Measurements from ENCODE around the gene ZBTB7A.

Gene ZBTB7A

DNA sequence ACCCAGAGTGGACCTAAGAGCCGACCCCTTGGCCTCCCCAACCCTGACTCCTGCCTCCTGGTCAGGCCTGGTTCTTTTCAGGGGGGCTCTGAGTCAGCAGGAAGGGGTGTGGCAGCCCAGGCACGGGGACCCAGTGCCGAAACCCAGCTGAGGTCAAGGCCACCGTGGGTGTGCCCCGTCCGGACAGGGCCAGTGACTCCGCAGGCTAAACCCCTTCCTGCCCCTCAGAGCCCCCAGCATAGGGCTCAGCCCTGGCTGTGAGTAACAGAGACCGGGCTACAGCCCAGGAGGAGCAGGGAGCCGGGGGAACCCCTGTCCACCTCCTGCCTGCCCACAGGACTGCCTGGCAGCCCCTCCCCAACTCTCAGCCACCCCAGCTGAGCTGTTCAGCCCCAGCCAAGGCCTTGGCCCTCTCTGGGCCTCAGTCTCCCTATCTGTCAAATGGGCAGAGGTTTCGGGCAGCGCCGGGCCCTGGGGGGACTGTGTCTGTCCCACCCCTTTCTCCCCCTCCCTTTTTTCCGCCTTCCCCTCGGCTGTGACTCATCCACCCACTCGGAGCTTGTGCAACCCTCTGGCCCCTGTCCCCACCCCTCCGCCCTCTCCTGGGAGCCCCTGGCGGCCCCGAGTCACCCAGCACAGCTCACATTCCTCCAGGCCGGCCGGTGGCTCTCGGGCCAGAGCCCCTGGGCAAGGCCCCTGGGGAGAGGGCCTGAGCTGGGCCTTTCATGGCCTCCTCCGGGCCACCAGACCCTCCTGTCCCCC is 8.6 kb downstream of the ZBTB7A start:
- FAIRE-seq (no peak), DNase-seq (ENCODE audit: extremely low spot score, insufficient read length, low read depth) (no peak)

- FAIRE-seq: no peak
Observed at GRCh38 chr19:4055209-4055552, 11.5 kb downstream of the ZBTB7A start.

GRCh38 chr19:4054441-4055208 is 12.1 kb downstream of the ZBTB7A start:
- FAIRE-seq: no peak
- DNase-seq (ENCODE audit: extremely low spot score, insufficient read length, low read depth): no peak

More at GRCh38 chr19:4055209-4055552, 11.5 kb downstream of the ZBTB7A start:
- no peak for DNase-seq (ENCODE audit: extremely low spot score, insufficient read length, low read depth)

DNA sequence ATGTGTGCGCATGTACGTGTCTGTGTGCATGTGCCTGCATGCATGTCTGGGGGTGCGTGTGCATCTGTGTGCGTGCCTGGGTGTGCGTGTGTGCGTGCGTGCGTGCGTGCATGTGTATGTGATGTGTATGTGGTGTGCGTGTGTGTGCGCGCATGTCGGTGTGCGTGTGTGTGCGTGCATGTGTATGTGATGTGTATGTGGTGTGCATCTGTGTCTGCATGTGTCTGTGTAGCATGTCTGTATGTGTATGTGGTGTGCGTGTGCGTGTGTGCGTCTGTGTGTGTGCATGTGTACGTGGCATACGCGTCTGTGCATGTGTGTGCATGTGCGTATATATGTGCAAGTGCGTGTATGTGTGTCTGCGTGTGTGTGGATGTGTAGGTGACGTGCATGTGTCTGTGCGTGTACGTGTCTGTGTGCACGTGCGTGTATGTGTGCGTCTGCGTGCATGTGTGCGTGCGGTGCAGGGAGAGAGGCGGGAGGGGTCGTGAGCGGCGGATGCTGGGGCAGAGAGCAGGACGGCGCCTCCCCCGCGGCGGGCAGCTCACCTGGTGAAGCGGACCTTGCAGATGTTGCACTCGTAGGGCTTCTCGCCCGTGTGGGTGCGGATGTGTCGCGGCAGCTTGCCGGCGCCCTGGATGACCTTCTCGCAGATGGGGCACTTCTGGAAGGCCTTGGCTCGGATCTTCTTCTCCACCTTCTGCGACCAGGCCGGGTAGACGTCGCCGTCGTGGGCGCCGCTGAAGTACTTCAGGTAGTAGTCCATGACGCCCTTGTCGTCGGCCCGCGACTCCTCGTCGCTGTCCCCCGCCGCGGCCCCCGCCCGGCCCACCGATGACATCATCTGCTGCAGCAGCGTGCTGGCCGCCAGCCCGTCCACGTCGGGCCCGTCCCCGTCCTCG is 13.0 kb downstream of the ZBTB7A start:
- DNase-seq (ENCODE audit: extremely low spot score, insufficient read length, low read depth) (no peak), FAIRE-seq (no peak)

DNA sequence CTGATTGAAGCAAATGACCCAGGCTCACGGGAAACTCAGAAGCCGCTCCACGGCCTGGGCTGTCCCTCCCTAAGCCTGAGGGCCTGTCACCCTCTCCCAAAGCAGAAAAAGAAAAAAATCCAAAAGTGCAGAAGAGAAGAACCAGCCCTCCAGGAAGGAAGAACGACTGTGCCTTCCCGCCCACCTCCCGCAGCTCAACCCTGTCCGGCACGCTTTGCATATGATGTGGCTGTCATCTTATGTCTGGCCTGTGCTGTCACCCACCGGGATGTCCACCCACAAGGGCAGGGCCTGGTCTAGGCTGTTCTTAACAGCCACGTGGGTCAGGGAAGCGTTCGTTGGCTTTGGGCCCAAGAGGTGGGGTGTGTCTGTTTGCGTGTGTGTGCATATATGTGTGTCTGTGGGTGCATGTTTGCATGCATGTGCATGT is 13.7 kb downstream of the ZBTB7A start:
- FAIRE-seq: no peak
- DNase-seq (ENCODE audit: extremely low spot score, insufficient read length, low read depth): no peak

GRCh38 chr19:4052114-4052992 is 14.3 kb downstream of the ZBTB7A start:
- no peak for FAIRE-seq
- DNase-seq (ENCODE audit: extremely low spot score, insufficient read length, low read depth): no peak

DNA sequence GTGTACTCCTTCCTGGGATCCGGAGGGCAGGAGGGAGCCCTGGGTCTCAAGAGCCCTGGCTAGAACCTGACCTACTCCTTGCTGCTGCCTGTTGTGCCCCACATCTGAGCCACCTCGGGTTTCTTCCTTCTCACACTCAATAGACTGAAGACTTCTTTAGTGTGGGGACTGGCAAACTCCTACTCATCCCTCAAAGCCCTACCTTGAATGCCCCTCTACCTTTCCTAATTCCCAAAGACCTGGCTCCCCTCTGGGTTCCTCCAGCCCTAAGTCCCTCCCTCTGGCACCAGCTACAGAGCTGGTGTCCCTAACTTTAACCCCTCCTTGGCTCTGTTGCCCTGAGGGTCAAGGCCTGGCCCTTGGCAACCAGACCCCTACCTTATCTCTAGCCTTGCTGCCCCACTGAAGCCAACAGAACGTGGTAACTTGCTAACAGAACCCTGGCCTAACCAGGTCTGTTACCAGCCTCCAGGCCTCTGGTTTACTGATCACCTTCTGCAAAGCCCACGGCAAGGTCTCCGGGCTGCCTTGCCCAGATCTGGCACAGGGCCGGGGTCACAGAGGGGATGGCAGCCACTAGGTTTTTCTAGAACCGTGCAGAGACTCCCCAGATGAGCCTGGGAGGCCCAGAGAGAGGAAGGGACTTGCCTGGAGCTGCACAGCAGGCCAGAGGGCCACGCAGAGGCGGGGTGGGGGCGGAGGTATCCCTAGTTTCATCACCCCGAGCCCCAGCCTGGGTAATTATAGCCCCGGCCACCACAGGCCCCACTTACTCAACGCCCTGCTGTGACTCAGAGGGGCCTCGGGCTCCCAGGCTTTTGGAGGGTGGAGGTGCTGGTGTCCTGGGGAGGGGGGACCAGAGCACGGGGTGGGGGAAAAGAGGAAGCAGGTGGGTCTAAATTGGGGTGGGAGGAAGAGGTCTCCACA is 15.3 kb downstream of the ZBTB7A start:
- DNase-seq (ENCODE audit: extremely low spot score, insufficient read length, low read depth) (no peak), FAIRE-seq (no peak)

- FAIRE-seq (no peak), DNase-seq (ENCODE audit: extremely low spot score, insufficient read length, low read depth) (no peak)
Observed at GRCh38 chr19:4049432-4049831, 17.3 kb downstream of the ZBTB7A start.

DNA sequence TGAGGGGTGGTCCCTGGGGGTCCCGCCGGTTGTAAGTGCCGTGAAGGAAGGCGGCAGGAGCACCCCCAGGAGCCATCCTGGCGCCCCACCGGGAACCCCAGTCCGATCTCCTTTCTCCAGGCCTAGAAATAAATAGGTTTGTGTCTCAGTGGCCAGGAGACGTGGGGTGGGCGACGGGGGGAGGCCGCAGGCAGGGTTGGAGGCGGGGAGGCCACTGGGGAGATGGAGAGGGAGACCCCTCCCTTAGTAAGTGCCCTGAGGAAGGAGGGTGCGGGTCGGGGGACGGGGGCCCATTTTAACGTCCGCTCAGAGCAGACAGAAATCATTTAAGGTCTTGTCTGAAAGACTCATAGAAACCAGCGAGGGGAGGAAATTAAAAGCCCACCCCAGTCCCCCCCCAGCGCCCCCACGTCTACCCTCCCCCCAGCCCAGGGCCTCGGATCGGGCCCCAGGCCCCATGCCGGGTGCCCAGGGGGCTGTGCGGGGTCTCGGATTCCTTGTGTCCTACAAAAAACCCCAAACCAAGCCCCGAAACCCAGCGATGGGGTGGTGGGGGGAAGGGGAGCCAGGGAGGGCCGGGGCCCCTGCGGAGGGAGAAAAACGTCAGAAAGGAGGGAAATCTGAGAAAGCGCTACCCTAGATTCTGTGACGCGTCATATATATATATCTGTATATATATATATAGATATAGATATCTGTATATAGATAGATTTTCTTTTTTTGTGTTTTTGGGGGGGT is 19.6 kb downstream of the ZBTB7A start:
- FAIRE-seq (no peak), DNase-seq (ENCODE audit: extremely low spot score, insufficient read length, low read depth) (no peak)

DNA sequence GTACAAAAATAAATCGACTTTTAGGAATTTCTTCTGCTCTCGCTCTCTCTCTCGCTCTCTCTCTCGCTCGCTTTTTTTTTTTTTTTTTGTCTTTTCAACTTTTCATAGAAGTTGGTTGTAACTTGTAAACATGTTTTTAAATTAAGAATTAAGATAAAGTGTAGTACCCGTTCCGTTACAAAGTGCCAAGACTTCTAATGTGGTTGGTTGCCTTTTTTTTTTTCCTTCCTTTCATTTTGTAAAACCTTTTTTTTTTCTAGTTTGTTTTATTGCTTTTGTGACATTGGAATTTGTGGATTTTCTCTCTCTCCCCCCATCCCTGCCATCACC is 20.4 kb downstream of the ZBTB7A start:
- DNase-seq (ENCODE audit: extremely low spot score, insufficient read length, low read depth): no peak
- no peak for FAIRE-seq

DNA sequence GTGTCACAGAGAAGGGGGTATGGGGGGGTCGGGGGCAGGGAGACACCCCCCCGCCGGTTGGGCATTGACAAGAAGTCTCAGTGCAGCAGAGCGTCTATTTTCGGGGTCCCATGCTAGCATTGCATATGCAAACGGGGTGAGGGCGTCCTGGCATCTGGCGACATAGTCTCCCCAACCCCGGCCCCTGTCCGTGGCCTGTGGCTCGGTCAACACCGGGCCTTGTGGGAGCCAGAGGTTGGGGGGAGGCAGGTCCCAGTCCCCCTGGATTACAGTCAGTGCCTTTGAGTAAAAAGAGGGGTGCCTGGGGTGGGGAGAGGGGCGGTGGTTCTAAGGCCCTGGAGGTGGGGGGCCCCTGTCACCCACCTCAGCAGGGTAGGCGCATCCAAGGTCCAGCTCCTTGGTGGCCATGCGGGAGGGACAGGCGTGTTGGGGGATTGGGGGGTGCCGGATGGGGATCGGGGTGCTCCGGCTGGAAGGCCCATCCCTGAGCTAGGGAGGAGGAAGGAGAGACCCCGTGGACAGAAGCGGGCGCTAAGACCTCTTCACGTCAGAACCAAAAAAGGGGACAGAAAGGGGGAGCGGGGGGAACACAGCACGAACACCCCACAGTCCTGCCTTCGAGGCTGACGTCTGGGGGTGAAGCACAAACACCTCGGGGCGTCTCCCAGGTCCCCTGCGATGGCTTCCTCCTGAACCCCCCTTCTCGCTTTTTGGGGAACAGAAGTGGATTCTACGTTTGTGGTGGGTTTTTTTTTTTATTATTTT is 20.9 kb downstream of the ZBTB7A start:
- DNase-seq (ENCODE audit: extremely low spot score, insufficient read length, low read depth) (no peak), FAIRE-seq (no peak)

DNA sequence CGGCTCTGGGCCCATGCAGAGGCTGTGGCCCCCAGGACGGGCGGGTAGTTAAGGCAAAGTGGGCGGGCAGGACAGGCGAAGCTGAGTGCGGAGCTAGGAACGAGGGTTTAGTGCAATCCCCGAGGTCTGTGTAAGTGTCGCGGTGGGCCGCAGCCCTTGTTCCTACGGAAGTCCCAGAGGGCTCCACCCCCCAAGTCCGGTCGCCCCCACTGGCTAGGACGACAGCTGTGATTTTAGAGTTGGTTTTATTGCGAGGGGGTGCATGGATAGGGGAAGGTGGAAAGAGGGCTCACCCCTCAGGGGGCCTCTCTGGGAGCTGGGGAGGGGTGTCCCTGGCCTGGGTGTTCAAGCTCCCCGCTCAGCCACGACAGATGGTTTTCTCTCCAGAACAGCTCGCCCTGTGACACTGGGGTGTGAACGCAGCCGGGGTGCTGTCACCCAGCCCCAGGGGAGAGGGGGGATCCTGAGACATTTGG is 21.7 kb downstream of the ZBTB7A start:
- no peak for DNase-seq (ENCODE audit: extremely low spot score, insufficient read length, low read depth)
- no peak for FAIRE-seq

DNA sequence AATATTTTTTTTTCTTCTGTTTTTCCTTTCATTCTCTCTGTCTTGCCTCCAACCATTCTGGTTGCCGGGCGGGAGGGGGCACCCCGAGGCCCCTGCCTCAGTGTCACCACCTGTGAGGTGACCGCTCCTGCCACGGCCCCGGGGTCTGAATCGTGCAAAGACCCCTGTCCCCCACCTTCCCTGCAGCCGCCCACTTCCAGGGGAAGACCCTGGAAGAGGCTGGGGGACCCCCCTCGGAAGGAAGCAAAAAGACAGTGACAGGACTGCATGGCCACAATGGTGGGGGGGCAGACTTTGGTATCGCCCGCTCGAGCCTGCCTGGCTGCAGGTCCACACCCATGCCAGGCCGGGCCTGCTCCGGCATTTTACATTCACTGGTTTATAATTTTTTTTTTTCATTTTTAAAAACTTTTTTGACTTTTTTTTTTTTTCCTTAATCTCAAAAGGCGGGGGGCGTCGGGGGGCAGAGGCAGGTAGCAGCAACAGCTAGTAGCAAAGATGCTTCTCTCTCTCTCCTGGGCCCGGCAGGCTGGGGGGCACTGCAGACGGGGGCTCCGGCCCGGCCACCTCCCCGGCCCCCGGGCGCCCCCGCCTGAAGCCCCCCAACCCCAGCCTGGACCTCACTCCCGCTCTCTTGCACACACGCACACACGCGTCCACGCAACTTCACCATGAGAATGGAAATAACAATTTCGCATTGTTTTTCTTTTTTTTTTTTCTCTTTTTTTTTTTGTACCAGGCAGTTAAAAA is 22.6 kb downstream of the ZBTB7A start:
- FAIRE-seq (no peak), DNase-seq (ENCODE audit: extremely low spot score, insufficient read length, low read depth) (no peak)

GRCh38 chr19:4043401-4043800 is 23.3 kb downstream of the ZBTB7A start:
- DNase-seq (ENCODE audit: extremely low spot score, insufficient read length, low read depth) (no peak), FAIRE-seq (no peak)

DNA sequence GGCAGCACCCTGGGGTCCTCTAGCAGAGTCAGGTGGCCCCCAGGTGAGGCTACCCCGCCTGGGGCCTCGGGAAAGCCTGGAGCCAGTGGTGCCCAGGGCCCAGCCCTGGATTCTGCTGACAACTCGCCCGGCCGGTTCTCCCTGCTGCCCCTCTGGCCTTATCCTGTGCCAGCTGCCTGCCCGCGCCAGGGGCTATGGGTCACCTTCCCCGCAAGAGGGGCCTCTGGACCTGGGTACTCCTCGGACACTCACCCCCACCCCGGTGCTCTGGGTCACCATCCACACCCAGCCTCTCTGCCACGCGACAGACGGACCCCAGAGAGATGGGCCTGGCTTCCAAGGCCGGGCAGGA is 24.0 kb downstream of the ZBTB7A start:
- no peak for DNase-seq (ENCODE audit: extremely low spot score, insufficient read length, low read depth)
- no peak for FAIRE-seq

GRCh38 chr19:4042064-4042730 is 24.5 kb downstream of the ZBTB7A start:
- DNase-seq (ENCODE audit: extremely low spot score, insufficient read length, low read depth): no peak
- FAIRE-seq: no peak
